Neural cell (in vitro differentiated cells): ENCODE measurements around the gene SLC45A1. TPM values are rescaled to one million over a fixed set of nuclear protein-coding genes. Genes with fewer than 3 reads are reported as not detected.
A peak's percentile ranks its signal among the peaks of the same experiment; 100 is the strongest.

Source experiments
- H2AFZ ChIP-seq: fragments of 200-600, 300-800 bp; sonication (generic), shearing (Covaris generic); 2 replicates; pipeline ENCODE4 v1.6.0; 2014; ENCODE audit warnings: low read depth, mild to moderate bottlenecking, antibody characterized with exemption, low read length, moderate library complexity
- H3F3A ChIP-seq: fragments of 200-600 bp; shearing (Covaris generic); 2 replicates; pipeline ENCODE4 v1.6.1; 2016; ENCODE audit warnings: mild to moderate bottlenecking, moderate library complexity, mixed read lengths, antibody characterized with exemption, low read length; ENCODE audit not compliant: insufficient read depth, poor library complexity, severe bottlenecking
- H3K27ac ChIP-seq: fragments of 200-600, 300-800 bp; sonication (generic), shearing (Covaris generic); 2 replicates; pipeline ENCODE4 v1.5.1; 2014; ENCODE audit warnings: mild to moderate bottlenecking, low read length, moderate library complexity
- H3K27me3 ChIP-seq: fragments of 300-800, 200-600 bp; sonication (generic), shearing (Covaris generic); 2 replicates; pipeline ENCODE4 v1.6.0; 2014; ENCODE audit warnings: mild to moderate bottlenecking, low read depth, low read length, moderate library complexity; ENCODE audit not compliant: insufficient read depth
- H3K36me3 ChIP-seq: fragments of 300-800, 200-600 bp; sonication (generic), shearing (Covaris generic); 2 replicates; pipeline ENCODE4 v1.5.1; 2014; ENCODE audit warnings: mild to moderate bottlenecking, antibody characterized with exemption, low read length, moderate library complexity; ENCODE audit not compliant: insufficient read depth
- H3K4me2 ChIP-seq: fragments of 300-800, 200-600 bp; sonication (generic), shearing (Covaris generic); 2 replicates; pipeline ENCODE4 v1.6.0; 2014; ENCODE audit warnings: mild to moderate bottlenecking, low read length
- H3K4me3 ChIP-seq: fragments of 300-800, 200-600 bp; sonication (generic), shearing (Covaris generic); 2 replicates; pipeline ENCODE4 v1.5.1; 2014; ENCODE audit warnings: mild to moderate bottlenecking, low read length, moderate library complexity
- H3K79me2 ChIP-seq: fragments of 200-600 bp; shearing (Covaris generic); replicated peaks from 2 replicates; pipeline ENCODE4 v1.6.0; 2014; ENCODE audit warnings: mild to moderate bottlenecking, low read length, moderate library complexity; ENCODE audit not compliant: insufficient read depth
- H3K9ac ChIP-seq: fragments of 300-800, 200-600 bp; sonication (generic), shearing (Covaris generic); 2 replicates; pipeline ENCODE4 v1.6.1; 2016; ENCODE audit warnings: mild to moderate bottlenecking, low read length, mixed read lengths
- H3K9me2 ChIP-seq: fragments of 200-600 bp; shearing (Covaris generic); 2 replicates; pipeline ENCODE4 v1.6.1; 2016; ENCODE audit warnings: mild to moderate bottlenecking, low read length, mixed read lengths; ENCODE audit not compliant: insufficient read depth
- H3K9me3 ChIP-seq: fragments of 200-600, 300-800 bp; sonication (generic), shearing (Covaris generic); 2 replicates; pipeline ENCODE4 v1.6.1; 2016; ENCODE audit warnings: mild to moderate bottlenecking, mixed run types, low read length, moderate library complexity, mixed read lengths
- H4K20me1 ChIP-seq: fragments of 200-600 bp; shearing (Covaris generic); 2 replicates; pipeline ENCODE4 v1.6.1; 2016; ENCODE audit warnings: mild to moderate bottlenecking, mixed run types; ENCODE audit not compliant: insufficient read depth
- EP300 ChIP-seq: fragments of 450-650 bp; conservative IDR thresholded peaks from 2 replicates; pipeline ENCODE4 v1.6.1; 2014; ENCODE audit warnings: antibody characterized with exemption, mild to moderate bottlenecking, moderate library complexity; ENCODE audit not compliant: poor library complexity, severe bottlenecking
- EZH2 ChIP-seq: fragments of 200-600, 300-800 bp; shearing (Covaris generic), sonication (generic); IDR thresholded peaks from 2 replicates; pipeline ENCODE4 v1.6.1; 2014; ENCODE audit warnings: antibody characterized with exemption, low read length, borderline replicate concordance, mild to moderate bottlenecking; ENCODE audit not compliant: insufficient read depth, poor library complexity, severe bottlenecking
- MXI1 ChIP-seq: fragments of 450-650 bp; conservative IDR thresholded peaks from 2 replicates; pipeline ENCODE4 v1.6.1; 2014; ENCODE audit warnings: antibody characterized with exemption, mild to moderate bottlenecking; ENCODE audit not compliant: poor library complexity, severe bottlenecking
- POLR2AphosphoS5 ChIP-seq: IDR thresholded peaks from 2 replicates; pipeline ENCODE4 v1.6.1; 2012
- RAD21 ChIP-seq: fragments of 450-650 bp; conservative IDR thresholded peaks from 2 replicates; pipeline ENCODE4 v1.6.1; 2014; ENCODE audit warnings: antibody characterized with exemption, mild to moderate bottlenecking, moderate library complexity
- SMC3 ChIP-seq: fragments of 450-650 bp; conservative IDR thresholded peaks from 2 replicates; pipeline ENCODE4 v1.6.1; 2014; ENCODE audit warnings: antibody characterized with exemption, mild to moderate bottlenecking, moderate library complexity; ENCODE audit not compliant: poor library complexity
- TAF1 ChIP-seq: IDR thresholded peaks from 2 replicates; pipeline ENCODE4 v1.6.1; 2012; ENCODE audit warnings: low read depth
- polyA plus RNA-seq: library from polyadenylated mRNA; depleted of rRNA; stranded (reverse); fragments of >200 nt; gene quantifications from 2 replicates; pipeline ENCODE4 v1.2.3, GENCODE V29; 2014
- TF ChIP-seq, protein P1 (sequence below): fragments of 450-650 bp; IDR thresholded peaks from 2 replicates; pipeline ENCODE4 v1.5.1; 2014; ENCODE audit warnings: antibody characterized with exemption, mild to moderate bottlenecking, moderate library complexity; ENCODE audit not compliant: poor library complexity, severe bottlenecking
- TF ChIP-seq, protein P2 (sequence below): IDR thresholded peaks from 2 replicates; pipeline ENCODE4 v1.6.1; 2012; ENCODE audit warnings: borderline replicate concordance

The SLC45A1 gene
- polyA plus RNA-seq, 1 donor from 2014 or later, result 7.1 TPM

DNA sequence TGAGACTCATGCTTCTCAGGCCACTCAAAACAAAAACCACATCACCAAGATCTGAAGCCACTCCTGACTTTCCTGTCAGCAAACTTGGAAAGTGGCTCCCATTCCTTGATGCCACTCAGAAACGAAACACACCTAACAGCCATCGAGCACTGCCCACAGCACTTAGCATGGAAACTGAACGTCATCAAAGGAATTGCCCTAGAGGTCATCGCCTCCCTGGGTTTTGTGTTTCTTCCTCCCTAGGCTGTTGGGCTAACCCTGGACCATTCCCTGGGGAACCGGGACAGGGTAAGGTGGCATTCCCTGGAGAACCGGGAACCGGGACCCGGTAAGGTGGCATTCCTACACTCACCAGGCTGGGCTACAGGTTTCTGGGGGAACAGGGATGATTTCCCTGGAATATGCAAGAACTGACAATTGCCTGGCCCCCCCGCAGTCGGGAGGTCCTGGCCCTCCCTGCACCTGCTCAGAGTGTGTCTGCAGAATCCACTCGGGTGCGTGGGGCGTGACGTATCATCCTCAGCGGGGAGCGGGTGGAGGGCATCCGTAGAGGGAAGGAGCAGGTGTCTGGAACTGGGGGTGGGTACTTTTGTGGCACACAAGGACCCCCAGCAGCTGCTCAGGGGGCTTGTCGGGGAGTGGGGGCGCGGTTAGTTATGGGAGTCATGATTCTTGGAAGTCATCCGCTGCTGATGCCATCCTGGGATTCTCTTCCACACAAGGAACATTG, 30.3 kb downstream of the SLC45A1 start:
- H3K9me2 ChIP-seq, result no peaks in the 10 kb centered on the region
- no peak overlapping the region for H3K27ac ChIP-seq
- H2AFZ ChIP-seq, result no peak overlapping the region
- no peak overlapping the region for H3K4me3 ChIP-seq
- H3K4me2 ChIP-seq, result no peak overlapping the region
- H3K27me3 ChIP-seq, result no peaks in the 10 kb centered on the region
- H4K20me1 ChIP-seq, result no peaks in the 10 kb centered on the region
- H3K36me3 ChIP-seq, result no peaks in the 10 kb centered on the region
- no peak overlapping the region for H3K9ac ChIP-seq
- H3F3A ChIP-seq, result no peaks in the 10 kb centered on the region
- no peaks in the 10 kb centered on the region for H3K9me3 ChIP-seq
- H3K79me2 ChIP-seq, result no peaks in the 10 kb centered on the region
- TF ChIP-seq MXI1, result no peak
- TF ChIP-seq, protein P1, sequence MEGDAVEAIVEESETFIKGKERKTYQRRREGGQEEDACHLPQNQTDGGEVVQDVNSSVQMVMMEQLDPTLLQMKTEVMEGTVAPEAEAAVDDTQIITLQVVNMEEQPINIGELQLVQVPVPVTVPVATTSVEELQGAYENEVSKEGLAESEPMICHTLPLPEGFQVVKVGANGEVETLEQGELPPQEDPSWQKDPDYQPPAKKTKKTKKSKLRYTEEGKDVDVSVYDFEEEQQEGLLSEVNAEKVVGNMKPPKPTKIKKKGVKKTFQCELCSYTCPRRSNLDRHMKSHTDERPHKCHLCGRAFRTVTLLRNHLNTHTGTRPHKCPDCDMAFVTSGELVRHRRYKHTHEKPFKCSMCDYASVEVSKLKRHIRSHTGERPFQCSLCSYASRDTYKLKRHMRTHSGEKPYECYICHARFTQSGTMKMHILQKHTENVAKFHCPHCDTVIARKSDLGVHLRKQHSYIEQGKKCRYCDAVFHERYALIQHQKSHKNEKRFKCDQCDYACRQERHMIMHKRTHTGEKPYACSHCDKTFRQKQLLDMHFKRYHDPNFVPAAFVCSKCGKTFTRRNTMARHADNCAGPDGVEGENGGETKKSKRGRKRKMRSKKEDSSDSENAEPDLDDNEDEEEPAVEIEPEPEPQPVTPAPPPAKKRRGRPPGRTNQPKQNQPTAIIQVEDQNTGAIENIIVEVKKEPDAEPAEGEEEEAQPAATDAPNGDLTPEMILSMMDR, result no peak
- TF ChIP-seq TAF1, result no peak
- TF ChIP-seq POLR2AphosphoS5, result no peak

DNA sequence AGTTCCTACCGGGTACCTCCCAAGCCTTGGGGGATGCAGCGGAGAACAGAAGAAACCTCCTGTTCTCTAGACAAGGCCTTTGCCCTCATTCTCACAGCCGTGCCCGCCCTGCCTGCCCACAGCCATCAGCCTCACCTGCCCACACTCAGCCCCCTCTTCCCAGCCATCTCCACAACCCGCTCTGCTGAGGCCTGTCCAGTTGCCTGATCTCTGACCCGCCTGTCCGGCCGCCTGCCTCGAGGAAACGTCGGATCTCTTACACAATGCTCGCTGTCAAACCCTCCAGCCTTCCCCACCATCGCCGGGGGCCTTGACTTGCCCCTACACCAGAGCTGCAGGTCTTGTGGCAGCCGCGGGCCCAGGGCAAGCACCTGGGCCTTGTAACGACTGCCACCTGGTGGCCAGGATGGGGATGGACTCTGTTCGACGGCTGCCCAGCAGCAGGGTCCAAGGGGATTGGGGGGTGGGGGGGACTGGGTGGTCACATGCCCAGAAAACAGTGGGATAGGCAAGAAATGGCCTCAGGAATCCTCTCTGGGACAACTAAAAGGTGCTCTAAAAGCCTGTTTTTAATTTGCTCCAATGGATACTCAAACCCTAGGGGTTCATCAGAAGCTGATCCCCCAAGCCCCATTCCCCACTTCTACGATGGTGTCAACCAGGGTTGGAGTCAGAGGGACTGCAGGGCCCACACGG, 31.0 kb downstream of the SLC45A1 start:
- Histone ChIP-seq H3K9ac (no peak overlapping the region), H3K4me3 (no peak overlapping the region), H3K27me3 (no peaks in the 10 kb centered on the region), H3K9me2 (no peaks in the 10 kb centered on the region), H4K20me1 (no peaks in the 10 kb centered on the region), H3K36me3 (no peaks in the 10 kb centered on the region), H2AFZ (no peak overlapping the region), H3K4me2 (no peak overlapping the region), H3F3A (no peaks in the 10 kb centered on the region), H3K79me2 (no peaks in the 10 kb centered on the region), H3K9me3 (no peaks in the 10 kb centered on the region), H3K27ac (no peak overlapping the region)
- TF ChIP-seq MXI1, result no peak
- TF ChIP-seq, protein P1, result peak; percentile 63
- peak; percentile 46 for TF ChIP-seq SMC3
- TF ChIP-seq RAD21, result no peak

DNA sequence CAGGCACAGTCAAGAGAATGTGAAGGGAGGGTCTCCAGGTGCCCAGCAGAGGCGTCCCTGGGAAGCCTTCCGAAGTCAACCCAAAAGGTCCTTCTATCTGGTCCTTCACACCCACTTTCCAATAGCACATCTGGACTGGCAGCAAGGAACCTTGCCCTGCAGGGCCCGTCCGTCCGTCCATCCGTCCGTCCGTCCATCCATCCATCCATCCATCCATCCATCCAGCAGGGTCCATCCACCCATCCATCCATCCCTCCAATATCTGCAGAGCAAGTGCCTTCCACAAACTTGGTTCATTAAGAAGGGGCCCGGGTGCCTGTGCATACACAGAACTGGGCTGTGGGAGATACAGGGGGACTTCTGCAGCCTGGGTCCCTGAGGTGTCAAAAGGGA, 31.6 kb downstream of the SLC45A1 start:
- H3K27me3 ChIP-seq, result no peaks in the 10 kb centered on the region

More for the DNA sequence above, 31.6 kb downstream of the SLC45A1 start:
- H3K9me3 ChIP-seq, result no peaks in the 10 kb centered on the region
- H2AFZ ChIP-seq, result no peak overlapping the region
- H3K9ac ChIP-seq, result no peak overlapping the region
- no peaks in the 10 kb centered on the region for H3K79me2 ChIP-seq
- H3F3A ChIP-seq, result no peaks in the 10 kb centered on the region
- no peaks in the 10 kb centered on the region for H4K20me1 ChIP-seq
- no peak overlapping the region for H3K27ac ChIP-seq
- TF ChIP-seq MXI1, result no peak
- TF ChIP-seq TAF1, result no peak
- no peak for TF ChIP-seq SMC3
- TF ChIP-seq, protein P1, result no peak
- TF ChIP-seq EP300, result no peak
- no peak for TF ChIP-seq RAD21
- TF ChIP-seq, protein P2, sequence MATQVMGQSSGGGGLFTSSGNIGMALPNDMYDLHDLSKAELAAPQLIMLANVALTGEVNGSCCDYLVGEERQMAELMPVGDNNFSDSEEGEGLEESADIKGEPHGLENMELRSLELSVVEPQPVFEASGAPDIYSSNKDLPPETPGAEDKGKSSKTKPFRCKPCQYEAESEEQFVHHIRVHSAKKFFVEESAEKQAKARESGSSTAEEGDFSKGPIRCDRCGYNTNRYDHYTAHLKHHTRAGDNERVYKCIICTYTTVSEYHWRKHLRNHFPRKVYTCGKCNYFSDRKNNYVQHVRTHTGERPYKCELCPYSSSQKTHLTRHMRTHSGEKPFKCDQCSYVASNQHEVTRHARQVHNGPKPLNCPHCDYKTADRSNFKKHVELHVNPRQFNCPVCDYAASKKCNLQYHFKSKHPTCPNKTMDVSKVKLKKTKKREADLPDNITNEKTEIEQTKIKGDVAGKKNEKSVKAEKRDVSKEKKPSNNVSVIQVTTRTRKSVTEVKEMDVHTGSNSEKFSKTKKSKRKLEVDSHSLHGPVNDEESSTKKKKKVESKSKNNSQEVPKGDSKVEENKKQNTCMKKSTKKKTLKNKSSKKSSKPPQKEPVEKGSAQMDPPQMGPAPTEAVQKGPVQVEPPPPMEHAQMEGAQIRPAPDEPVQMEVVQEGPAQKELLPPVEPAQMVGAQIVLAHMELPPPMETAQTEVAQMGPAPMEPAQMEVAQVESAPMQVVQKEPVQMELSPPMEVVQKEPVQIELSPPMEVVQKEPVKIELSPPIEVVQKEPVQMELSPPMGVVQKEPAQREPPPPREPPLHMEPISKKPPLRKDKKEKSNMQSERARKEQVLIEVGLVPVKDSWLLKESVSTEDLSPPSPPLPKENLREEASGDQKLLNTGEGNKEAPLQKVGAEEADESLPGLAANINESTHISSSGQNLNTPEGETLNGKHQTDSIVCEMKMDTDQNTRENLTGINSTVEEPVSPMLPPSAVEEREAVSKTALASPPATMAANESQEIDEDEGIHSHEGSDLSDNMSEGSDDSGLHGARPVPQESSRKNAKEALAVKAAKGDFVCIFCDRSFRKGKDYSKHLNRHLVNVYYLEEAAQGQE, result no peak
- no peak for TF ChIP-seq EZH2
- TF ChIP-seq POLR2AphosphoS5, result no peak
- H3K9me2 ChIP-seq, result no peaks in the 10 kb centered on the region
- H3K4me3 ChIP-seq, result no peak overlapping the region
- no peaks in the 10 kb centered on the region for H3K36me3 ChIP-seq
- no peak overlapping the region for H3K4me2 ChIP-seq
